DMS53 treated with DMSO at 0.1 percent for 48 hours (cell line): ENCODE measurements around the gene CENPVL3.
A peak's percentile ranks its signal among the peaks of the same experiment; 100 is the strongest.
"Not testable (repeated sequence)": the region's sequence is repeated elsewhere in the genome, so short reads cannot be mapped to it uniquely, and the experiment has no call there.

ENCODE experiments used
- DNase-seq: peaks from one replicate; lab custom pipeline; 2025; ENCODE audit not compliant: unreplicated experiment; lab: John Stamatoyannopoulos, UW

Gene CENPVL3

GRCh38 chrX:51618241-51619155 is at the start of gene CENPVL3:
CENPVL3 (minus strand) TSS chrX:51618912; CDS start chrX:51618873, 39 bp downstream.
- not testable (repeated sequence) for DNase-seq

- no peak for DNase-seq
Measured at GRCh38 chrX:51665981-51666380, 47.3 kb upstream of the CENPVL3 start.

DNA sequence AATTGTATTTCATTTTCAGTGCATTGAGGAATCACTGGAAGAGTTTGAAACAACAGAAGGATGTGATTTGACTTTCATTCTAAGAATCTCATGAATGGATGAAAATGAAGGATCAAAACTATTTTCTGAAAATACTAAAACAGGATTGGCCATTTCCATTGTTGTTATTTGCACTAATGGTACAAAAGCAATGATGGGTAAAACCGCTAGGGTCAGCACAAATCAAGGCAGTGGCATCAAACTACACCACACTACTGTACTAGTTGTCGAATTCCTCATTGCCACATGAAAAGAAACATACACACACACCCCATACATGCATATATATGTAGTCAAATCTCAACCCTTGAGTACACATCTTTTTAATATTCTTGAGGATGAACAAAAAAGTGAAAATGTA is 24.7 kb upstream of the CENPVL3 start:
- DNase-seq: no peak

DNA sequence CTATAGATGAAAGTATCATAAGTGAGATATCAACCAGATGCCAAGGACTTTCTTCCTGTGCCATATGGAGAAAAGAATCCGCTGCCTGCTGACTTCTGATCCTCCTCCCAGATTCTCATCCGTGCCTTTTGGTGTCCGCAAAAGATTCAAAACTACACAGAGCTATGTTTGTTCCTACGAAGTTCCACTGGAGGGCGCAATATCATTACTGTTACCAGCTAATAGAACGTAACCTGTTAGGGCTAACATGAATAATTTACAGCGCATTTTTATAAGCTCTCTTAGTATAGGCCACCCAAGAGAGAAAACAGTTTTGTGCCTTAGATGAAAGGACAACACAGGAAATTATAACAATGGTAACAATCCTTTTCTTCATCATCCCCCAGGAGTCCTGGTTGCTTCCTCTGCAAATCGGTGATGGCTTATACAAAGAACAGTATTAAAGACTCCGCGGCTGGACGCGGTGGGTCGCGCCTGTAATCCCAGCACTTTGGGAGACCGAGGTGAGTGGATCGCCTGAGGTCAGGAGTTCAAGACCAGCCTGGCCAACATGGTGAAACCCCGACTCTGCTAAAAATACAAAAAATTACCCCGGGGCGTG is 22.8 kb upstream of the CENPVL3 start:
- no peak for DNase-seq

DNA sequence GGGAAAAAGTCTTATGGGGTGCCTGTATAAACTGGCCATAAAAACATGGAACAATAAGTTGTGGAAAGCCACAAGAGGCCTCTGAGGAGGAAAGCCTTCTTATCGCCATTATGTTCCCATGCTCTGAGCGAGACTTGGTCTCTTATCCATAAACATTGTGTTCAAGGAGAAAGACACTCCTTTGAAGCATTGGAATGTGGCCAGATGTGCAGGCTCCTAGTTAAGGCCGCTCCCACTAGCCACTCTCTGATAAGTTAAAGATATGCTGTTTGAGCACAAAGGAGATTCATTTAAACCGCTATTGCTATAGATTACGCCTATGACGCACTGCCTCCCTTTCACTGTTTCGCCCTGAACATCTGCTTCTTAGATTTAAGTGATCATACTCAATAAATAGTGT is 17.8 kb upstream of the CENPVL3 start:
- not testable (repeated sequence) for DNase-seq

GRCh38 chrX:51614353-51615012 is 4.2 kb downstream of the CENPVL3 start:
- DNase-seq: peak; percentile 5

GRCh38 chrX:51608766-51609165 is 9.9 kb downstream of the CENPVL3 start:
- no peak for DNase-seq

GRCh38 chrX:51608126-51608525 is 10.6 kb downstream of the CENPVL3 start:
- DNase-seq: no peak

GRCh38 chrX:51606446-51606845 is 12.3 kb downstream of the CENPVL3 start:
- no peak for DNase-seq

DNA sequence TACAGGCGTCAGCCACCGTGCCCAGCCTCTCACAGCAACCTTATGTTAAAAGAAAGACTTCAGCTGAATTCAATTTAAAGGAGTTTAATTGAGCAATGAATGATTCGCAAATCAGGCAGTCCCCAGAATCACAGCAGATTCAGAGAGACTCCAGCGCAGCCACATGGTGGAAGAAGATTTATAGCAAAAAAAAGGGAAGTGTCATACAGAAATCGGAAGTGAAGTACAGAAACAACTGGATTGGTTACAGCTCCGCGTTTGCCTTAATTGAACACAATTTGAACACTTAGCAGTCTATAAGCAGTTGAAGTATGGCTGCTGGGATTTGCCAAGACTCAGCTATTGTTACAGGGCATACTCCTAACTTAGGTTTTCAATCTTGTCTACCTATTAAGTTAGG is 19.8 kb downstream of the CENPVL3 start:
- no peak for DNase-seq

DNA sequence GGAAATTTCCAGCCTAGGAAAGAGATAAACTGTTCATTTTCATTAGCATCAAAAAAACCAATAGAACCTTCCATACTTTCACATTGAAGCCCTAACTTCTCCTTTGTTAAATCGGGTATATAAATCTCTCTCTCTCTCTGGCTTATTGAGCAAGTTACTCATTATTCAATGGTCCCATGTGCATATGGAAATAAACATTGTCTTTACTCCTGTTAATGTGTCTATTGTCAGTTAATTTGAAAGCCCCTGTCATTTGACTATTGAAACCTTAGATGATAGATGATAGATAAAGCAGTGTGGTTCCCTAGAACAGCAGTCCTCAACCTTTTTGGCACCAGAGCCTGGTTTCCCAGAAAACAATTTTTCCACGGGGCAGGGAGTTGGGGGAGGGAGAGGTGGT is 46.8 kb downstream of the CENPVL3 start:
- DNase-seq: no peak

DNA sequence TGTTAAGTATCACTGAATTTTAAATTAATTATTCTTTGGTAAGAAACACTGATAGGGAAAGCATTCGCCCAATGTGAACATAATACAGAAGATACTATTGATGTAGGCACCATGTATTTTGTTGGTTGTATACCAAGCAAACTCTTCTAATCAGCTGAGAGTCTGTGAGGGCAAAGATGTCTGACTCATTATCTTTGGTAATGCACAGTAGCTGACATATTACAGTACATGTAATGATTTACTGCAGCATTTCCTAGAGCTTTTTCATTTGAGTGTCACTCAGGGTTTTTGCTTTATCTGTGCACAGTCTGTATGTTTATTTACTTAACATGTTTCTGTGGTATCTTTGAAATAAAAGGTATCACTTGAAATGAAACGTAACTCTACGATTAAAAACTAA is 49.2 kb downstream of the CENPVL3 start:
- no peak for DNase-seq

DNA sequence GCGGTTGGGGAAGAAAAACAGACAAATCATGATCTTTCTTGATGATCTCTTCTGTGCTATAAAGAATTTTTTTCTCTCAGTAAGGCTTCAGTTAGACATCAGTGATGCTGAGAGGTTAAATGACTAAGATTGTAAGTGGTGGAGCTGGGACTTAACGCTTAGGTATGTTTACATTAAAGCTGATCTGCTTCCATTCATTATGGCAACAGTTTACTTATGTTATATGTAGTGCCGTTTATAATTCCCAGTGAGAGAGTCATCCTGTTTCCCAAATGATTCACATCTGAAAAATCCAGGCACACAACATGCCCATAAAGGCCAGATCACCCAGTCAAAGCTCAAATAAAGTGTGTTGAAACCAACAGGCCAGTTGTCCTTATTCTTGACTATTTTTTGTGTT is 50.1 kb downstream of the CENPVL3 start:
- no peak for DNase-seq
